Nephron (organoid): ENCODE data around the gene INSL3.

Experiments used
- H3K27ac Mint-ChIP-seq, 3 experiments: 2 replicates each; pipeline ENCODE4 v1.8.0; 2020; ENCODE audit warnings: mixed read lengths in 3 of 3, mild to moderate bottlenecking in 2 of 3, moderate library complexity in 1 of 3
- H3K27me3 Mint-ChIP-seq: 2 replicates; pipeline ENCODE4 v1.8.0; 2021; ENCODE audit warnings: low read depth, mild to moderate bottlenecking, moderate library complexity, mixed read lengths
- H3K36me3 Mint-ChIP-seq: 2 replicates; pipeline ENCODE4 v1.8.0; 2020; ENCODE audit warnings: low read depth, mixed read lengths
- H3K4me1 Mint-ChIP-seq: 2 replicates; pipeline ENCODE4 v1.8.0; 2020; ENCODE audit warnings: mixed read lengths
- H3K4me3 Mint-ChIP-seq, 3 experiments: 2 replicates each; pipeline ENCODE4 v1.8.0; 2020; ENCODE audit warnings: mild to moderate bottlenecking in 3 of 3, mixed read lengths in 3 of 3, moderate library complexity in 2 of 3
- H3K9me3 Mint-ChIP-seq: 2 replicates; pipeline ENCODE4 v1.8.0; 2020; ENCODE audit warnings: mixed read lengths
- CTCF ChIP-seq, 3 experiments: fragments of 200-600 bp; sonication (generic); IDR thresholded peaks; one replicate each; pipeline ENCODE4 v1.5.0; 2021; ENCODE audit warnings: antibody characterized with exemption in 3 of 3; ENCODE audit not compliant: unreplicated experiment in 3 of 3

INSL3 gene

DNA sequence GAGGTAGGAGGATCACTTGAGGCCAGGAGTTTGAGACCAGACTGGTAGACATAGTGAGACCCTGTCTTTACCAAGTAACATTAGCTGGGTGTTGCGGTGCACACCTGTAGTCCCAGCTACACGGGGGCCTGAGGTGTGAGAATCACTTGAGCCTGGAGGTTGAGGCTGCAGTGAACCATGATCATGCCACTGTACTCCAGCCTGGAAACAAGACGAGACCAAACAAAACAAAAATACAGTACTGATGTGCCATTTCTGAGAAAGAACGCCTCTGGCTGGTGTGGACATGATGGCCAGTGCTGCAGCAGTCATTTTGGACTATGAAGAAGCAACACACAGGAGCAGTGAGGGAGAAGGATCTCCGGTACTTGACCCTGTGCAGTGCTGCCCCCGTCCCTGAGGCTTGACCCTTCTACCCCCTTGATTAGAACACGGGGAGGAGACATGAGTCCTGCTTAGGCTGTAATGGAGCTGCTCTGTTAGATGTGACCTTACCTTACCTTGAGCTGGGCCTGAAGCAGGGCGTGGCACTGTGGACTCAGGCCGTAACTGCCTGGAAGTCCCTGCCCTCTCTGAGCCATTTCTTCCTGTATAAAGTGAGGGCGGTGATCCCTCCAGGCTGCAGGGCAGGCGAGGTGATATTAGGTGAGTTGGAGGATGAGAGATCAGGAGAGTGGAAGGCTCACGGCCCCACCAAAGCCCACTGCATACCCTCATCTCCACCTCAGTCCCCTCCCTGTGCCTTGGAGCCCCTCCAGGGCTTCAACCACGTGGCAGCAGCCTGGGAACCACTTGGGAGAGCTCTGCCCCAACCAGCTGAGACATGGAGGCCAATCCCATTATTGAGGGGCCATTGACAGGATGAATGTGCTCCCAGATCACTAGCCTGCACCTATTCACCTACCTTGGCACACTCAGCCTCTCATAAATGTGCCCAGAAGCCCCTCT is 44.3 kb upstream of the INSL3 start:
- TF ChIP-seq CTCF (IDR thresholded peaks at IDR 0.05; ENCODE audit: unreplicated experiment in 3 of 3), result no peak
- peak overlapping the region in 1 of 3 experiments; percentile 46 for H3K4me3 Mint-ChIP-seq
- no peak overlapping the region for H3K27ac Mint-ChIP-seq
- peaks cover 33% of the 10 kb centered on the region for H3K27me3 Mint-ChIP-seq
- no peaks in the 10 kb centered on the region for H3K9me3 Mint-ChIP-seq
- peaks cover 38% of the 10 kb centered on the region for H3K36me3 Mint-ChIP-seq
- peaks cover 9% of the 10 kb centered on the region for H3K4me1 Mint-ChIP-seq

GRCh38 chr19:17863520-17864182 is 42.3 kb upstream of the INSL3 start:
- Mint-ChIP-seq H3K4me3 (peak overlapping the region; percentile 46 to 79 (median 48)), H3K36me3 (peaks cover 42% of the 10 kb centered on the region), H3K9me3 (no peaks in the 10 kb centered on the region), H3K27me3 (peaks cover 14% of the 10 kb centered on the region), H3K4me1 (peaks cover 16% of the 10 kb centered on the region), H3K27ac (no peak overlapping the region)
- TF ChIP-seq CTCF (IDR thresholded peaks at IDR 0.05; ENCODE audit: unreplicated experiment in 3 of 3), result no peak

DNA sequence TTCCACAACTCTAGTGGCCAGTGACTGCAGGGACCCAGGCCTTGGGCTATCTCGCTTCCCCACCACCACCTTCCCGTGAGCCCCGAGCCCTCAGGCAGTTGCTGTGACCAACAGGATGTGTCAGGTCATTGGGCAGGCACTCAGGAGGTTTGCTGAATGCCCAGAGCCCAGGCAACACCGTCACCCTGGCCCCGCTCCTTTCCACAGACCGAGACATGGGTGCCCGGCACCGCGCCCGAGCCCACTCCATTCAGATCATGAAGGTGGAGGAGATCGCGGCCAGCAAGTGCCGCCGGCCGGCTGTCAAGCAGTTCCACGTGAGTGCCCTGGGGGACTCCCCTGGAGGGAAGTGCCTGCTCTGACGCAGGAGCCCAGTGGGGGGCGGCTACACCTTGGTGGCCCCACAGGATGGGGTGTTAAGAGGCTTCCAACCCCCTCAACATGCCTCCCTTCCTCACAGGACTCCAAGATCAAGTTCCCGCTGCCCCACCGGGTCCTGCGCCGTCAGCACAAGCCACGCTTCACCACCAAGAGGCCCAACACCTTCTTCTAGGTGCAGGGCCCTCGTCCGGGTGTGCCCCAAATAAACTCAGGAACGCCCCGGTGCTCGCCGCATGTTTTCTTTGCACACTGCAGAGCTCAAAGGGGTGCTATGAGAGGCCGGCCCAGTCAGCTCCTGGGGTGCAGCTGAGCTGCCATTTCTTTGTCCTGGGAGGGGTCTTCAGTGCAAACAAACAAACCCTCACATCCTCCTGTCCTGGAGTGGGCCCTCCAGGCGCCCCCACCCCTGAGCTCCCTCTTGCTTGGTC is 41.6 kb upstream of the INSL3 start:
- H3K27ac Mint-ChIP-seq, result no peak overlapping the region
- peaks cover 42% of the 10 kb centered on the region for H3K36me3 Mint-ChIP-seq
- peaks cover 9% of the 10 kb centered on the region for H3K27me3 Mint-ChIP-seq
- peaks cover 16% of the 10 kb centered on the region for H3K4me1 Mint-ChIP-seq
- H3K9me3 Mint-ChIP-seq, result no peaks in the 10 kb centered on the region
- peak overlapping the region; percentile 70 to 100 (median 82) for H3K4me3 Mint-ChIP-seq
- no peak for TF ChIP-seq CTCF (IDR thresholded peaks at IDR 0.05; ENCODE audit: unreplicated experiment in 3 of 3)

DNA sequence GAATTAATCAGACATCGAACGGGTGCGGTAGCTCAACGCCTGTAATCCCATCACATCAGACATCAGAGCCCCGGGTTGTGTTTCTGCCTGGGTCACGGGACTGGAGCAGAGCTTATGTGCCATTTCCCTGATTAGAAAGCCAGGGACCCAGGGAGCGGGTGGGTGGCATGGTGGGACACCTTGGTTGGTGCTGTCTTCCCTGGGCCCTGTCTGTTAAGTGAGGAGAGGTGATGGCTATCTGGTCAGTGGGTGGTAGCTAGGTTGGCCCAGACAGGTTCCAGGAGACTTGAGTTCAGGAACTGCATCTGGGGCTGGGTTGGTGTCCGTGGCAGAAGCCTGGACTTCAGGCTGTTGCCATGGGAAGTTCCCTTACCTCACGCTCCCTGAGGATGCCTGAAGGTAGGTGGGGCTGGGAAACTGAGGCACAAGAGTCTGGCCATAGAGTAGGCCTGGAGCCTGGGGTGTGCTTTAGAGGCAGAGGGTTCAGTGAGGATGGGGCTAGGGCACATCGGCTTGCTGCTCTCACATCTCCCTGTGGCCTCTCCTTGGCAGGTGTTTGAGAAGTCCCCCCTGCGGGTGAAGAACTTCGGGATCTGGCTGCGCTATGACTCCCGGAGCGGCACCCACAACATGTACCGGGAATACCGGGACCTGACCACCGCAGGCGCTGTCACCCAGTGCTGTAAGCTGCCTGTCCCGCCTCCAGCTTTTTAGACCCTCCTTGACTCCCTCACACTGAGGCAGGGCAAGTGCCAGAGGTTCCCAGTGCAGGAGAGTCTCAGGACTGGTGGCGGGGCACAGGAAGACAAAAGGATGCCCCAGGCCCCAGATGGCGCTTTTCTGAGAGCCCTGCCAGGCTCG is 40.5 kb upstream of the INSL3 start:
- no peaks in the 10 kb centered on the region for H3K9me3 Mint-ChIP-seq

More for the DNA sequence above, 40.5 kb upstream of the INSL3 start:
- Mint-ChIP-seq H3K4me3 (peak overlapping the region; percentile 94 to 100 (median 95)), H3K4me1 (peaks cover 16% of the 10 kb centered on the region), H3K27ac (peak overlapping the region in 1 of 3 experiments; percentile 95), H3K27me3 (peaks cover 3% of the 10 kb centered on the region), H3K36me3 (peaks cover 42% of the 10 kb centered on the region)
- no peak for TF ChIP-seq CTCF (IDR thresholded peaks at IDR 0.05; ENCODE audit: unreplicated experiment in 3 of 3)
